Fibroblast of lung (primary cell): ENCODE data around the gene CDCP1. TPM values are rescaled to one million over a fixed set of nuclear protein-coding genes. Genes with fewer than 3 reads are reported as not detected.

ENCODE experiments used
- DNase-seq, 2 donors: peaks; one replicate each; pipeline versions ENCODE4 v3.0.0 to v3.0.0-alpha.2; 2010; ENCODE audit warnings: low read depth in 2 of 2
- H2AFZ ChIP-seq: 2 replicates; pipeline ENCODE4 v1.5.1; 2012; ENCODE audit warnings: low read length, control low read depth, inconsistent platforms
- H3K27ac ChIP-seq: 2 replicates; pipeline ENCODE4 v1.5.1; 2011; ENCODE audit warnings: low read length, control low read depth; ENCODE audit not compliant: insufficient read depth
- H3K27me3 ChIP-seq: 2 replicates; pipeline ENCODE4 v1.5.1; 2011; ENCODE audit warnings: mild to moderate bottlenecking, low read length; ENCODE audit not compliant: control insufficient read depth, insufficient read depth
- H3K36me3 ChIP-seq: 2 replicates; pipeline ENCODE4 v1.5.1; 2011; ENCODE audit warnings: low read length; ENCODE audit not compliant: control insufficient read depth, insufficient read depth
- H3K4me1 ChIP-seq: 2 replicates; pipeline ENCODE4 v1.5.1; 2011; ENCODE audit warnings: low read length; ENCODE audit not compliant: control insufficient read depth, insufficient read depth; ENCODE audit errors: extremely low read depth
- H3K4me2 ChIP-seq: 2 replicates; pipeline ENCODE4 v1.5.1; 2011; ENCODE audit warnings: low read length, control low read depth; ENCODE audit not compliant: insufficient read depth; ENCODE audit errors: extremely low read depth
- H3K4me3 ChIP-seq, 4 experiments: fragments of 200-600 bp in 1 of 4; sonication (generic) in 1 of 4; replicated peaks in 1 of 4; 2 replicates each; pipeline ENCODE4 v1.5.1; 2011 to 2016; ENCODE audit warnings: low read length in 4 of 4, low read depth in 3 of 4, mild to moderate bottlenecking in 3 of 4, control low read depth in 2 of 4, inconsistent platforms in 1 of 4, mixed read lengths in 1 of 4; ENCODE audit not compliant: insufficient read depth in 1 of 4; ENCODE audit errors: control extremely low read depth in 1 of 4
- H3K79me2 ChIP-seq: 2 replicates; pipeline ENCODE4 v1.5.1; 2012; ENCODE audit warnings: mild to moderate bottlenecking, low read length, inconsistent platforms; ENCODE audit not compliant: control insufficient read depth, insufficient read depth
- H3K9ac ChIP-seq: 2 replicates; pipeline ENCODE4 v1.5.1; 2011; ENCODE audit warnings: mild to moderate bottlenecking, low read length, control low read depth; ENCODE audit not compliant: insufficient read depth
- H3K9me3 ChIP-seq: 2 replicates; pipeline ENCODE4 v1.5.1; 2012; ENCODE audit warnings: low read depth, low read length; ENCODE audit not compliant: control insufficient read depth, insufficient read depth
- H4K20me1 ChIP-seq: 2 replicates; pipeline ENCODE4 v1.5.1; 2011; ENCODE audit warnings: low read length; ENCODE audit not compliant: control insufficient read depth, insufficient read depth; ENCODE audit errors: extremely low read depth
- EZH2 ChIP-seq: IDR thresholded peaks from 2 replicates; pipeline ENCODE4 v1.5.1; 2012; ENCODE audit warnings: low read length, control low read depth, mild to moderate bottlenecking; ENCODE audit errors: missing control alignments
- polyA plus RNA-seq, 2 donors: library from polyadenylated mRNA; depleted of rRNA in 1 of 2; stranded (reverse) in 1 of 2; unstranded in 1 of 2; fragments of >200 nt; gene quantifications; 2 replicates each; pipeline ENCODE4 v1.2.1, GENCODE V29; 2011 to 2012; ENCODE audit warnings: missing spikeins in 1 of 2
- total RNA-seq: library from RNA; depleted of rRNA; stranded (reverse); fragments of >200 nt; gene quantifications from 2 replicates; pipeline ENCODE4 v1.2.1, GENCODE V29; 2014
- TF ChIP-seq, protein P1 (sequence below), 2 donors: IDR thresholded peaks in 1 of 2; conservative IDR thresholded peaks in 1 of 2; 1 replicate in 1 of 2; 2 replicates in 1 of 2; pipeline ENCODE4 v1.5.1; 2011 to 2012; ENCODE audit warnings: low read length in 2 of 2, control low read depth in 1 of 2, inconsistent platforms in 1 of 2, low read depth in 1 of 2, mild to moderate bottlenecking in 1 of 2

Gene CDCP1
- total and polyA plus RNA-seq, 2 donors (not counting 1 experiment from before 2014, with no cell fraction given), result 25.6 to 56.1 TPM

DNA sequence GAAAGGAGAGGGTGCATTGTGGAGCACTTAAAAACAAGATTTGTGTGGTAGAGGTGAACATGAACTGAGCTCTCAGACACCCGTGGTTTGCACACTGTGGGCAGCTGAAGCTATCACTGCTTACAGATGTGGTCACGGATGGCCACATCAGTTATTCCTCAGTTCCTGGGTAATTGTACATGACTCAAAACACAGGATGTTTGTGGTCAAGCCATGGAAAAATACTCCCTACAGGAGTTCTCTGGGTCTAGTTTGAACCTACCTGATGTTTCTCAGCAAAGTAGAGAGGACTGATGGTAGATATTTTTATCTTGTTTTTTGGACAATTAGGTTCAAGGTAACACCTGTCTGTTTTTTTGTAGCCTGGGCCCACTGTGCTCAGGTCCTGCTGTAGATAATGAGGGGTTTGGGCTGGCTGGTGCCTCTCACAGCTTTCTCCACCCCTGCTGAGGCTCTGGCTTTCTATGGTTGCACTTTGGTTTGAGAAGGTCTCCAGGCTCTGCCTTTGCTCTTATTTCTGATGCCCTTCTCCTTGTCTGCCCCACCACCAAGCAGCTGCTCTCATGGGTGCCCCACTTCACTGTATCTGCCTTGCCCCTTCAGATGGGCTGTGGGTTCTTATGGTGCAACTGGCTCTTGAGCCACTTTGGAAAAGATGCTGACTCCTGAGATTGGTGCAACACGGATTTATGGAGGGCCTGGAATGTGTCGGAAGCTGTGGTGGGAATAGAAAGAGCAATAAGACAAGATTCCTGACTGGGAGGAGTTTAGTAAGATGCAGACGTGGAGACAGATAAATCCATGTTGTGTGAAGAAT lies 40.1 kb downstream of the CDCP1 start:
- Histone ChIP-seq H3K4me3 (no peak overlapping the region), H2AFZ (no peak overlapping the region), H4K20me1 (no peaks in the 10 kb centered on the region), H3K27ac (peak overlapping the region; percentile 93), H3K79me2 (no peaks in the 10 kb centered on the region), H3K27me3 (no peaks in the 10 kb centered on the region), H3K4me2 (peak overlapping the region; percentile 30), H3K9me3 (no peaks in the 10 kb centered on the region), H3K36me3 (peaks cover 16% of the 10 kb centered on the region), H3K4me1 (peaks cover 18% of the 10 kb centered on the region), H3K9ac (no peak overlapping the region)
- TF ChIP-seq, protein P1, sequence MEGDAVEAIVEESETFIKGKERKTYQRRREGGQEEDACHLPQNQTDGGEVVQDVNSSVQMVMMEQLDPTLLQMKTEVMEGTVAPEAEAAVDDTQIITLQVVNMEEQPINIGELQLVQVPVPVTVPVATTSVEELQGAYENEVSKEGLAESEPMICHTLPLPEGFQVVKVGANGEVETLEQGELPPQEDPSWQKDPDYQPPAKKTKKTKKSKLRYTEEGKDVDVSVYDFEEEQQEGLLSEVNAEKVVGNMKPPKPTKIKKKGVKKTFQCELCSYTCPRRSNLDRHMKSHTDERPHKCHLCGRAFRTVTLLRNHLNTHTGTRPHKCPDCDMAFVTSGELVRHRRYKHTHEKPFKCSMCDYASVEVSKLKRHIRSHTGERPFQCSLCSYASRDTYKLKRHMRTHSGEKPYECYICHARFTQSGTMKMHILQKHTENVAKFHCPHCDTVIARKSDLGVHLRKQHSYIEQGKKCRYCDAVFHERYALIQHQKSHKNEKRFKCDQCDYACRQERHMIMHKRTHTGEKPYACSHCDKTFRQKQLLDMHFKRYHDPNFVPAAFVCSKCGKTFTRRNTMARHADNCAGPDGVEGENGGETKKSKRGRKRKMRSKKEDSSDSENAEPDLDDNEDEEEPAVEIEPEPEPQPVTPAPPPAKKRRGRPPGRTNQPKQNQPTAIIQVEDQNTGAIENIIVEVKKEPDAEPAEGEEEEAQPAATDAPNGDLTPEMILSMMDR (conservative IDR thresholded peaks at IDR 0.05 in 1 of 2, IDR thresholded peaks at IDR 0.05 in 1 of 2; ENCODE audit: low read depth in 1 of 2, low read length in 2 of 2), result no peak
- no peak for TF ChIP-seq EZH2
- DNase-seq, result peak; percentile 87 to 96

DNA sequence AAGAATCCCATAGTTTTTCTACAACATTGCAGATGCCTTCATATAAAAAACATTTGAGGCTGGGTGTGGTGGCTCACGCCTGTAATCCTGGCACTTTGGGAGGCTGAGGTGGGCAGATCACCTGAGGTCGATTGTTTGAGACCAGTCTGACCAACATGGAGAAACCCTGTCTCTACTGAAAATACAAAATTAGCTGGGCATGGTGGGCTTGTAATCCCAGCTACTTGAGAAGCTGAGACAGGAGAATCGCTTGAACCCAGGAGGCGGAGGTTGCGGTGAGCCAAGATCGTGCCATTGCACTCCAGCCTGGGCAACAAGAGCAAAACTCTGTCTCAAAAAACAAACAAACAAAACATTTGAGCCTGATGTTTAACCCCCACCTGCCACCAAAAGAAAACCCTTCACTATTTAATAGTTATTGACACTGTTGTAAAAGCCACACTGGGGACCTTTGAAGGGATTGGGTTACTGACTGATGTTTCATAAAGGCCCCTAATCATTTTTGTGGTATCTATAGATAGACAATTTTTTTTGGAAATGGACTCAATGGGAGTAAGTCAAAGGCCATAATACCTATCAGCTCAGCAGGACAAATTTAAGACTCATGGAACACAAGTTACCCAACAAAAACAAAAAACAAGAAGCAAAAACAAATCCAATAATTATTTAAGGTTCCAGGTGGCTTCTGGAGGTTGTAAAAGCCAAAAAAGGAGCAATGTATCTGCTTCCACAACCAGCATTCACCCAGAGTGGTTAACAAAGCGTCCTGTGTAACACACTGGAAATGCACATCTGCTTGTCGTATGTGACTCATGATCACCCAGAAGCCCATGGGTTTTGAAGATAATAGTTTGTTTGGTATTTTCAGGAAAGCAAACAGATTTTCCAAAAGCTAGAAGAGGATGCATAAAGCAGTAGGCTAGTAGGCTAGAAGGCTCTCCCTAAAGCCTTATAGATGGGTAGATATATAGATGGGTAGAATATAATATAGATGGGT lies 41.2 kb downstream of the CDCP1 start:
- H3K4me3 ChIP-seq, result no peak overlapping the region
- H2AFZ ChIP-seq, result no peak overlapping the region
- peak; percentile 71 to 77 for DNase-seq
- H3K9me3 ChIP-seq, result no peaks in the 10 kb centered on the region
- H4K20me1 ChIP-seq, result no peaks in the 10 kb centered on the region
- H3K4me2 ChIP-seq, result peak overlapping the region; percentile 30
- no peak for TF ChIP-seq EZH2
- TF ChIP-seq, protein P1 (conservative IDR thresholded peaks at IDR 0.05 in 1 of 2, IDR thresholded peaks at IDR 0.05 in 1 of 2; ENCODE audit: low read depth in 1 of 2, low read length in 2 of 2), result no peak
- peak overlapping the region; percentile 93 for H3K27ac ChIP-seq
- H3K79me2 ChIP-seq, result no peaks in the 10 kb centered on the region
- no peaks in the 10 kb centered on the region for H3K27me3 ChIP-seq
- H3K9ac ChIP-seq, result no peak overlapping the region
- H3K4me1 ChIP-seq, result peaks cover 18% of the 10 kb centered on the region
- peaks cover 16% of the 10 kb centered on the region for H3K36me3 ChIP-seq
